Keratinocyte (primary cell): Measurements from ENCODE around the gene ZNF423. TPM values are rescaled to one million over a fixed set of nuclear protein-coding genes. Genes with fewer than 3 reads are reported as not detected.

Experiments
- DNase-seq: peaks from one replicate; pipeline ENCODE4 v3.0.0-alpha.2; 2011; ENCODE audit warnings: low read depth, missing footprints, low spot score
- FAIRE-seq: peaks from 2 replicates; lab custom pipeline; 2011; peaks lifted over from hg19 to GRCh38; lab: Jason Lieb, UNC
- H2AFZ ChIP-seq: 2 replicates; pipeline ENCODE4 v1.6.0; 2012; ENCODE audit warnings: low read length, control low read depth, inconsistent platforms; ENCODE audit not compliant: control insufficient read depth
- H3K27ac ChIP-seq: 2 replicates; pipeline ENCODE4 v1.5.1; 2011; ENCODE audit warnings: low read length; ENCODE audit not compliant: control insufficient read depth, insufficient read depth
- H3K27me3 ChIP-seq: 3 replicates; pipeline ENCODE4 v1.6.0; 2011; ENCODE audit warnings: low read length; ENCODE audit not compliant: control insufficient read depth, insufficient read depth; ENCODE audit errors: extremely low read depth
- H3K36me3 ChIP-seq, 2 experiments: 2 replicates in 1 of 2; 3 replicates in 1 of 2; pipeline ENCODE4 v1.5.1; 2011; ENCODE audit warnings: low read length in 2 of 2, mild to moderate bottlenecking in 1 of 2; ENCODE audit not compliant: control insufficient read depth in 2 of 2, insufficient read depth in 2 of 2; ENCODE audit errors: extremely low read depth in 1 of 2
- H3K4me1 ChIP-seq: 3 replicates; pipeline ENCODE4 v1.5.1; 2011; ENCODE audit warnings: low read length; ENCODE audit not compliant: control insufficient read depth, insufficient read depth; ENCODE audit errors: extremely low read depth
- H3K4me2 ChIP-seq: 3 replicates; pipeline ENCODE4 v1.6.0; 2011; ENCODE audit warnings: low read depth, low read length; ENCODE audit not compliant: control insufficient read depth, insufficient read depth; ENCODE audit errors: extremely low read depth
- H3K4me3 ChIP-seq, 3 experiments: fragments of 200-600 bp in 1 of 3; sonication (generic) in 1 of 3; 2 replicates in 2 of 3; 3 replicates in 1 of 3; pipeline ENCODE4 v1.5.1; 2011 to 2016; ENCODE audit warnings: low read length in 3 of 3, mild to moderate bottlenecking in 3 of 3, control low read depth in 2 of 3, inconsistent platforms in 1 of 3, low read depth in 1 of 3, mixed read lengths in 1 of 3, mixed run types in 1 of 3, moderate library complexity in 1 of 3; ENCODE audit not compliant: control insufficient read depth in 2 of 3, insufficient read depth in 2 of 3; ENCODE audit errors: extremely low read depth in 1 of 3
- H3K79me2 ChIP-seq: 2 replicates; pipeline ENCODE4 v1.6.0; 2012; ENCODE audit warnings: low read length; ENCODE audit not compliant: control insufficient read depth, insufficient read depth
- H3K9ac ChIP-seq: 3 replicates; pipeline ENCODE4 v1.6.0; 2011; ENCODE audit warnings: low read length; ENCODE audit not compliant: control insufficient read depth, insufficient read depth; ENCODE audit errors: extremely low read depth
- H3K9me1 ChIP-seq: 3 replicates; pipeline ENCODE4 v1.6.0; 2011; ENCODE audit warnings: low read length; ENCODE audit not compliant: control insufficient read depth, insufficient read depth; ENCODE audit errors: extremely low read depth
- H3K9me3 ChIP-seq: 2 replicates; pipeline ENCODE4 v1.5.1; 2012; ENCODE audit warnings: low read depth, low read length; ENCODE audit not compliant: control insufficient read depth
- H4K20me1 ChIP-seq: 3 replicates; pipeline ENCODE4 v1.6.0; 2011; ENCODE audit warnings: low read length; ENCODE audit not compliant: control insufficient read depth, insufficient read depth; ENCODE audit errors: extremely low read depth
- CTCF ChIP-seq, 3 experiments: IDR thresholded peaks in 1 of 3; conservative IDR thresholded peaks in 1 of 3; optimal IDR thresholded peaks in 1 of 3; 2 replicates in 2 of 3; 3 replicates in 1 of 3; pipeline versions ENCODE3 to v1.5.1; 2011; ENCODE audit warnings: low read length in 3 of 3, mild to moderate bottlenecking in 3 of 3, moderate library complexity in 2 of 3, control low read depth in 1 of 3, inconsistent platforms in 1 of 3; ENCODE audit not compliant: insufficient read depth in 2 of 3; ENCODE audit errors: extremely low read depth in 1 of 3
- EZH2 ChIP-seq: IDR thresholded peaks from one replicate; pipeline ENCODE4 v1.6.1; 2012; ENCODE audit warnings: inconsistent platforms, mild to moderate bottlenecking, low read length, moderate library complexity
- dilution Hi-C: fragments of 300-500 bp; cut with MboI; formaldehyde crosslinking; loops from one replicate; pipeline ENCODE4 v1.7.0; 2020; ENCODE audit warnings: low sequenced_read_pairs; ENCODE audit not compliant: extremely low pct_ligation_motif_present
- polyA plus RNA-seq, 5 experiments: library from polyadenylated mRNA; depleted of rRNA in 3 of 5; stranded (reverse) in 3 of 5; stranded (forward) in 1 of 5; unstranded in 1 of 5; fragments of >200 nt; gene quantifications; 1 replicate in 1 of 5; 2 replicates in 3 of 5; 3 replicates in 1 of 5; pipeline versions ENCODE4 v1.2.1 to v1.2.3, GENCODE V29; 2011 to 2012; ENCODE audit warnings: missing spikeins in 2 of 5, low read depth in 1 of 5, low replicate concordance in 1 of 5

The ZNF423 gene
- polyA plus RNA-seq, 1 donor (not counting 4 experiments of a cell fraction or from before 2014, with no cell fraction given) = 0.05 TPM

- no peaks in the 10 kb centered on the region for H4K20me1 ChIP-seq
- H3K27ac ChIP-seq = no peak overlapping the region
- DNase-seq (no peak), FAIRE-seq (no peak)
- peaks cover 7% of the 10 kb centered on the region for H3K27me3 ChIP-seq
- no peaks in the 10 kb centered on the region for H3K36me3 ChIP-seq
- H3K79me2 ChIP-seq = no peaks in the 10 kb centered on the region
- TF ChIP-seq CTCF (optimal IDR thresholded peaks at IDR 0.05 in 1 of 3, IDR thresholded peaks at IDR 0.05 in 1 of 3, conservative IDR thresholded peaks at IDR 0.05 in 1 of 3; ENCODE audit: extremely low read depth in 1 of 3, insufficient read depth in 2 of 3, low read length in 3 of 3) (no peak), EZH2 (no peak)
- dilution Hi-C loops = no loop called here
- H3K4me1 ChIP-seq = no peaks in the 10 kb centered on the region
- no peak overlapping the region for H2AFZ ChIP-seq
- no peak overlapping the region for H3K9ac ChIP-seq
- no peaks in the 10 kb centered on the region for H3K9me3 ChIP-seq
- no peak overlapping the region for H3K4me3 ChIP-seq
- no peaks in the 10 kb centered on the region for H3K9me1 ChIP-seq
- H3K4me2 ChIP-seq = no peak overlapping the region
These were observed 395.0 kb downstream of the ZNF423 start for GRCh38 chr16:49460786-49461470.

GRCh38 chr16:49459953-49460735 is 395.8 kb downstream of the ZNF423 start:
- Histone ChIP-seq H3K4me3 (no peak overlapping the region), H3K9me1 (no peaks in the 10 kb centered on the region), H3K9me3 (no peaks in the 10 kb centered on the region), H4K20me1 (no peaks in the 10 kb centered on the region), H2AFZ (no peak overlapping the region), H3K4me1 (no peaks in the 10 kb centered on the region), H3K9ac (no peak overlapping the region), H3K27me3 (peaks cover 4% of the 10 kb centered on the region), H3K36me3 (no peaks in the 10 kb centered on the region), H3K4me2 (no peak overlapping the region), H3K79me2 (no peaks in the 10 kb centered on the region), H3K27ac (no peak overlapping the region)
- dilution Hi-C loops = no loop called here
- DNase-seq = no peak
- no peak for TF ChIP-seq EZH2
- TF ChIP-seq CTCF (optimal IDR thresholded peaks at IDR 0.05 in 1 of 3, IDR thresholded peaks at IDR 0.05 in 1 of 3, conservative IDR thresholded peaks at IDR 0.05 in 1 of 3; ENCODE audit: extremely low read depth in 1 of 3, insufficient read depth in 2 of 3, low read length in 3 of 3) = no peak
- FAIRE-seq = no peak
